ENCODE results near the gene UBA52.
"Not testable (repeated sequence)": the region's sequence is repeated elsewhere in the genome, so short reads cannot be mapped to it uniquely, and the experiment has no call there.

UBA52 gene

DNA sequence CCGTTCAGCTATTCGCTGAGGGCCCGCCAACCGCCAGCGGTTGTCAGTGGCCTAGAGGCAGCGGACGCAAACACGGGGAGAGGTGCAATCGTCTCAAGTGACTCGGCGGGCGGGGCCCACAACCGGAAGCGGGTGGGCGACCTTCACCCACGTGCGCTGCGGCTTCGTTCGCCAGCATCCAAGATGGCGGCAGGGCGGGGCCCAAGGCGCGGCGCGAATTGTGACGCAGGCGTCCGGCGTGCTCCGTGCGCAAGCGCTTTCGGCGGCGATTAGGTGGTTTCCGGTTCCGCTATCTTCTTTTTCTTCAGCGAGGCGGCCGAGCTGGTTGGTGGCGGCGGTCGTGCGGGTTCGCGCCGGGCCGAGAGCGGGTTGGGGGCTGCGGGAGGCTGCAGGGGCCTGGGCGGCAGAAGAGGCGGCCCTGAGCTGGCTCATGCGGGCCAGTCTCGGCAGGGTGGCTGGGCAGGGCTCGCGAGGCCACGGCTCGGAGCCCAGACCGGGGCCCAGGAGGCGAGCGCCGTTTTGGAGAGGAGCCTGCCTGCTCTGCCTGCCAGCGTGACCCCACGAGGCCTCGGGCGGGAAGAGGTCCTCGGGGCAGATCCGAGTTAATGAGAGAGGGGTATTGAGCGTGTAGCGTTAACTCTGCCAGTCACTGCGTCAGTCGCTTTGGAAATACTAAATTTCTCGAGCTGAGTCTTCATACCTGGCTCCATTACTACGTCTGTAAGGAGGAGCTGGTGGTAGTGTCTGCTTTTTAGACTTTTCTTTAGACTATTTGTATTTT lies at the start of gene UBA52:
UBA52 (plus strand) TSS at position 294 of the 781 bp plus-strand sequence. CDS start 1,444 bp downstream, outside the sequence.
- H3K27ac ChIP-seq, result peak within 1 kb of the TSS; percentile 73 to 98 (median 93)
- peak within 1 kb of the TSS; percentile 75 to 99 (median 85) for H3K4me3 ChIP-seq

DNA sequence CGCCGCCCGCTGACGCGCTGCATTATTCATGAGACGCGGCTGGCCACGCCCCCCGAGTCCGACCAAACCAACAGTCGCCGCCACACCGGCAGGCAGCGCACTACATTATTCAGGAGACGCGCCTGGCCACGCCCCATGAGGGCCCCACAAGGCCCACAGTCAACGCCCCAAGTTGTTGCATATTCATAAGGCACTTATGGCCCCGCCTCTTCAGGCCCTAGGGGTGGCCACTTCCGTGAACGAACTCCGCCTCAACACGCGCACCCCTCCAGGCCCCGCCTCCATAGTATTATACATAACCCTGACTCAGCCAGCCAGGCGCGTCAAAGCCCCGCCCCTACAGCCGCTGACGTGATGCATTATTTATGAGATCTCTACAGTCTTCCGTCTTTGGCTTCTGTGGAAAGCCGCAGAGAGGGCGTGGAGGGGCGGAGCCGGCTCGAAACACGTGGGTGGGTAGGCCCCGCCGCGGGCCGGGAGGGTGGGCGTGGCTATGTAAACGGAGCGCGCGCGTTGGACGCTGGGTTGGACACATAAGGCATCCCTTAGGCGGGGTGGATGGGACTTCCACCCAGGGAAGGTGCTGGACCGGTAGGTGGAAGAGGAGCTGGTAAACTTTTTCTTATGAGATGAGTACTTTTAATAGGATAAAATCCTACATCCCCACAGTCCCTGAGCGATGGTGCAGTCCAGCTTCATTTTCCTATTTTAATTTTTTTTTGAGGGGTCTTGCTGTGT lies 49.4 kb upstream of the UBA52 start:
- H3K27ac ChIP-seq, result peak overlapping the region in 20 of 21 experiments; percentile 60 to 100 (median 98)
- peak overlapping the region; percentile 69 to 99 (median 93) for H3K4me3 ChIP-seq

DNA sequence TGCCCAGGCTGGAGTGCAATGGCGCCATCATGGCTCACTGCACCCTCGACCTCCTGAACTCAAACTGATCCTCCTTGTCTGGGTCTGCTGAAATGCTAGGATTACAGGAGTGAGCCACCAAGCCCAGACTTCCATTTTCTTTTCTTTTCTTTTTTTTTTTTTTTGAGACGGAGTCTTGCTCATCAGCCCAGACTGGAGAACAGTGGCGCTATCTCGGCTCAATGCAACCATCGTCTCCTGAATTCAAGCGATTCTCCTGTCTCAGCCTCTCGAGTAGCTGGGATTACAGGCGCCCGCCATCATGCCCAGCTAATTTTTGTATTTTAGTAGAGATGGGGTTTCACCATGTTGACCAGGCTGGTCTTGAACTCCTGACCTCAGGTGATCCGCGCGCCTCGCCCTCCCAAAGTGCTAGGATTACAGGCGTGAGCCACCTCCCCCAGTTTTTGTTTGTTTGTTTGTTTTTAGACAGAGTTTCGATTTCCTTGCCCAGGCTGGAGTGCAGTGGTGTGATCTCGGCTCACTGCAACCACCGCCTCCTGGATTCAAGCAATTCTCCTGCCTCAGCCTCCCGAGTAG lies 48.7 kb upstream of the UBA52 start:
- H3K27ac ChIP-seq, result peak overlapping the region in 19 of 21 experiments; percentile 1 to 98 (median 59)
- H3K4me3 ChIP-seq, result peak overlapping the region in 1 of 7 experiments; percentile 8

GRCh38 chr19:18523841-18524240 lies 47.8 kb upstream of the UBA52 start:
- Histone ChIP-seq H3K4me3 (no peak overlapping the region), H3K27ac (no peak overlapping the region)

DNA sequence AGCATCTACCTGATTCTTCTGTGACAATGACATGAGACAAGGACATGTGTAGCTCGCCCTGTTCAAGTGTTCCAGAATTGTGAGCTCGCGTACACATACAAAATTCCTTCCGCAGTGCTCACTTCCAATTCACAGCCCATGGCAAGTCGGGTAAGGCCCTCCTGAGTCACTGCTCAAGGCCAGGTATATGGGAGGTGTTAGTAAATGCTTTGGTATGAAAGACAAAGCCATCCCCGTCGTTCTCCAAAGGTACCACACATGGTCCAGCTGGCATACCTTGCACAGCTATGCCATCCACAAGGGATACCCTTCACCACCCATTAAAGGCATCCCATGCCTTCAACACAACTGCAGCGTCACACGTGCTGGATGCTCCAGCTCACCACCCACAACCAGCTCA lies 45.3 kb upstream of the UBA52 start:
- H3K27ac ChIP-seq, result no peak overlapping the region
- H3K4me3 ChIP-seq, result no peak overlapping the region

DNA sequence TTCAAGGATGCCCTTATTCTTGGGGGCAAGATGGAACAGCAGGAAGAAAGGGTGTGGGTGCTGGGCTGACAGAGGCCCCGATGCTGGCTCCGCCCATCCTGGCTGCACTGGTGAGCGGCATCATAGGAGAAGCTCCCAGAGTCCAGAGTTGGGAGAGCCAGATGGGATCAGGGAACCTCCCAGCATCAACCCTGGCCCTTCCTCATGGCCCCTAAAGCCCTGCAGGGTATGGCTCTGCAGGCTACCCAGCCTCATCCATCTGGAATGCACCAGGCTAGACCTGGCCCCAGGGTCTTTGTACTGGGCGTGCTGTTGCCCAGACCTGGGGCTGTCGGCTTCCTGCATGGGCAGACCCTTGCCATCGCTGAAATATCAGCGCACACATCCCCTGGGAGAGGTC lies 41.9 kb upstream of the UBA52 start:
- Histone ChIP-seq H3K27ac (no peak overlapping the region), H3K4me3 (no peak overlapping the region)

- H3K27ac ChIP-seq, result no peak overlapping the region
- H3K4me3 ChIP-seq, result no peak overlapping the region
Observed at GRCh38 chr19:18531485-18531884, 40.2 kb upstream of the UBA52 start.

DNA sequence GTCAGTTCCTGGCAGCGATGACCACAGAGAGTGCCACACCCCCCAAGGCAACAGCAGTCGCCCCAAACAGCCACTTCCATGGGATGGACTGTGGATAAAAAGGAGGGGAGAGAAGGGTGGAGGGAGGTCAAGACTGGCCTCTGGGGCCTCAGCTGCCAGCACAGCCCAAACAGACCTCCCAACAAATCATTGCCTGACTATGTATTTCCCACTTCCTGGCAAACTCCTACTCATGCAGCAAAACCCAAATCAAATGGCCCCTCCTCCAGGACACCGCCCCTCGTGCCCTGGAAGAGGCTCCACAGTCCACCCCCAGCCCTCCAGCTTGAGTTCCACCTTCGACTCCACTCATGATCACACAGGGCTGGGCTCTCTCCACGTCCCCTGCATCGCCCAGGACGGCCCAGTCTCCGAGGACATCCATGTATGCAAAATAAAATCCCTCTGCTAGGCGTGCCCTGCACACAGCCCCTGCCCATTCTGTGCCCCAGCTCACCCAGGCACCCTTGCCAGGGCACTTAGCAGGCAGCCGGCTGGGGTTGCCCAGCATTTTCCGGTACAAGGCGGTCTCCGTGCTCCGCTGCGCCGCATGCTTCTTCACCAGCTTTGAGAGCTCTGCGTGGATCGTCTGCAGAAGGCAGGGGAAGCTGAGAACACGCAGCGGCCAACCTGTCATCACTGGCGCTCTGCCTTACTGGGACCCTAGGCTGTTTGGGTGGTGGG lies 39.3 kb upstream of the UBA52 start:
- H3K27ac ChIP-seq, result no peak overlapping the region
- no peak overlapping the region for H3K4me3 ChIP-seq

GRCh38 chr19:18533058-18533457 lies 38.6 kb upstream of the UBA52 start:
- H3K27ac ChIP-seq, result no peak overlapping the region
- H3K4me3 ChIP-seq, result no peak overlapping the region

GRCh38 chr19:18536475-18536874 lies 35.2 kb upstream of the UBA52 start:
- H3K27ac ChIP-seq, result no peak overlapping the region
- no peak overlapping the region for H3K4me3 ChIP-seq

DNA sequence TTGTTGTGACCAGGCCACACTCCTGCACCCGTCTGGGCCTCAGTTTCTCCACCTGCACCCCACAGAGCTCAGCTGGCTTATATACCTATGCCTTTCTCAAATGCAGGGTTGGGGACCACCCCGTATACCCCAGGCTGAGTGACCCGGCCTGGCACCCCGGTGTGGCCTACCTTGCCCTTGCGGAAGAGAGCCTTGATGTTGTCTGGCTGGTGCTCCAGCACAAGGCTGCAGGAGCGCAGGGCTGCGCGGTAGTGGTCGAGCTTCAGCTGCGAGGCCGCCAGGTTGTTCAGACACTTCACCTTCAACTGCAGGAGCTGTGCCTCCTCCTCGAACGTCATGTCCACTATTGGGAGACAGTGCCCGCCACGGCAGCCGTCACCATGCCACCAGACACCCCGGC lies 34.2 kb upstream of the UBA52 start:
- no peak overlapping the region for H3K4me3 ChIP-seq
- no peak overlapping the region for H3K27ac ChIP-seq

DNA sequence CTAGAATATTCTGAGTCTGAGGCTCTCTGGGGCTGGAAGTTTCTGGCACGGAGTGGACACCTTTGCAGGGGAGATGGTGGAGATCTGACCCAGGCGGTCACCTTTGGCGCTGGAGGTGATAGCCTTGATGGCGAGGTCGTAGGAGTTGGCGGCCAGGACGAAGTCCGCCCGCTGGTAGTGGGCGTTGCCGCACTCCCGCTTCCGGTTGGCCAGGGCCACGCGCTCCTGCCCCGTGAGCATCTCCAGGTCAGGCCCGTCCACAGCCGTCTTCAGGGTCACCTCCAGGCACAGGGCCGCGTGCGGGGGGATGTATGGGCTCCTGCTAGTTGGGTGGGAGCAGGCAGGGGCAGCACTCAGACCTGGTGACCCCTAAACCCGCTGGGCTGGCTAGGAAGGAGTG lies 33.5 kb upstream of the UBA52 start:
- Histone ChIP-seq H3K27ac (no peak overlapping the region), H3K4me3 (no peak overlapping the region)

DNA sequence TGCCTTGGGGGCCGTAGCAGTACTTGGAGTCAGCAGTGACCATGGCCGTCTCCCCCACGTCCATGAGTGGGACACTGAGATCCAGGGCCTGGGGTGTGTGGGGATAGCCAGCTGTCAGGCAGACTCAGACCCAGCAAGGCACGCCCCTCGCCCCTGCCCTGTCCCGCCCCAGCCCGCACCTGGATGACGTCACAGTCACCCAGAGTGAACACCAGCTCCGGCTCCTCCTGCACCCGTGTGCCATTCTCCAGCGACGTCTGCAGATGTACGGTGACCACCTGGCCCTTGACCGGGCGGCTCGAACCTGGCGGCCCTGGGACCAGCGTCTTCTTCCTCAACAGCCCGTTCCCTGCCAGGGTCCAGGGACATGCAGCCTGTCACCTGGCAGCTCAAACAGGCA lies 32.3 kb upstream of the UBA52 start:
- no peak overlapping the region for H3K4me3 ChIP-seq

DNA sequence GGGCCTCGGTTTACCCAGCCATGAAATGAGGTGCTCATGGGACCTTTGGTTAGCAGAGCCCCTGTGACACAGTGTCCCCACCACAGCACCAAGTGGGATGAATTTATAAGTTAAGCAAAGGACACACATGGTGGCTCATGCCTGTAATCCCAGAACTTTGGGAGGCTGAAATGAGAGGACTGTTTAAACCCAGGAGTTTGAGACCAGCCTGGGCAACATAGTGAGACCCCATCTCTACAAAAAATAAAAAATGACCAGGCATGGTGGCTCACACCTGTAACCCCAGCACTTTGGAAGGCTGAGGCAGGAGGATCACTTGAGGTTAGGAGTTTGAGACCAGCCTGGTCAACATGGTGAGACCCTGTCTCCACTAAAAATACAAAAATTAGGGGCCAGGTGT lies 31.5 kb upstream of the UBA52 start:
- H3K27ac ChIP-seq, result not testable (repeated sequence)

More for the DNA sequence above, 32.3 kb upstream of the UBA52 start:
- no peak overlapping the region for H3K27ac ChIP-seq

GRCh38 chr19:18541258-18541991 lies 30.2 kb upstream of the UBA52 start:
- Histone ChIP-seq H3K27ac (peak overlapping the region in 4 of 21 experiments; percentile 87 to 95 (median 91)), H3K4me3 (no peak overlapping the region)

More for the DNA sequence above, 31.5 kb upstream of the UBA52 start:
- H3K4me3 ChIP-seq, result not testable (repeated sequence)

- Histone ChIP-seq H3K4me3 (peak overlapping the region; percentile 58 to 82 (median 66)), H3K27ac (peak overlapping the region; percentile 86 to 97 (median 92))
Observed at GRCh38 chr19:18541992-18542940, 29.4 kb upstream of the UBA52 start.

- H3K4me3 ChIP-seq, result peak within 1 kb of the TSS; percentile 58 to 82 (median 66)
- peak within 1 kb of the TSS; percentile 86 to 97 (median 92) for H3K27ac ChIP-seq
Observed at GRCh38 chr19:18542941-18543813, 28.5 kb upstream of the UBA52 start, which contains the start of gene FKBP8. TSS of gene FKBP8 (minus strand) at chr19:18543573. CDS start at chr19:18541970, 1,603 bp downstream.

Measured in skin epidermis (tissue), 12 donors.